GM12891 (cell line): ENCODE measurements around the gene ICAM2.

ENCODE experiments used
- PAX5 ChIP-seq: IDR thresholded peaks from 2 replicates; pipeline ENCODE4 v1.6.1; 2011; ENCODE audit warnings: low read length, moderate library complexity, mild to moderate bottlenecking; ENCODE audit not compliant: insufficient read depth, severe bottlenecking
- POLR2A ChIP-seq: IDR thresholded peaks from 2 replicates; pipeline ENCODE4 v1.6.1; 2011; ENCODE audit warnings: low read depth, low read length, control low read depth
- POLR2AphosphoS5 ChIP-seq: IDR thresholded peaks from 2 replicates; pipeline ENCODE4 v1.6.1; 2011; ENCODE audit warnings: low read depth, low read length, control low read depth
- POU2F2 ChIP-seq: IDR thresholded peaks from 2 replicates; pipeline ENCODE4 v1.6.1; 2011; ENCODE audit warnings: low read depth, mild to moderate bottlenecking, control low read depth, low read length, moderate library complexity
- TAF1 ChIP-seq: IDR thresholded peaks from 2 replicates; pipeline ENCODE4 v1.6.1; 2011; ENCODE audit warnings: low read depth, low read length, control low read depth

DNA sequence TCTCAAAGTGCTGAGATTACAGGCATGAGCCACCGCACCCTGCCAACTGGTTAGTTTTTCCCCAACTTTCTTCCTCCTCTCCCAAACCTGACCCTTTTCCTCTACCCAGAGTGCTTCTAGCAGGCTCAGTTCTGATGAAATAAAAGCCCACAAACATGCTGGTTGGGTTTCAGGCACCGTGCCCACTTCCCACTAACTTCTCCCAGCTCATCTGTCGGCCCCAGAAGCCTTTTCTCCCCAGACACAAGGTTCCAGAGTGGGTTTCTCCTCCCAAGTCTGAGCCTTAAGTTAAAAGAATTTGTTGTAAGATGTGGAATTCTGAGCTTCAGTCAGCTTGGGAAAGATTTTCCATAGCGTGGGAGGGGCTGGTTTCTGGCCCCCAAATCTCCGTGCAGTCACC, 36.2 kb downstream of the ICAM2 start:
- no peak for TF ChIP-seq PAX5
- TF ChIP-seq POLR2AphosphoS5: no peak
- TF ChIP-seq POLR2A: no peak
- TF ChIP-seq TAF1: no peak
- TF ChIP-seq POU2F2: no peak
